NCI-H1436 (cell line): ENCODE measurements around the gene EID2.

Experiments
- DNase-seq: peaks from one replicate; lab custom pipeline; 2025; lab: John Stamatoyannopoulos, UW

Gene EID2

GRCh38 chr19:39539518-39540332, at the start of gene EID2:
Gene EID2 (minus strand): TSS chr19:39540161. CDS start chr19:39540079, 82 bp downstream.
- peak; percentile 89 for DNase-seq

- no peak for DNase-seq
Observed at GRCh38 chr19:39588066-39588465, 48.1 kb upstream of the EID2 start.

- no peak for DNase-seq
Observed at GRCh38 chr19:39587496-39587895, 47.5 kb upstream of the EID2 start.

- no peak for DNase-seq
Observed at GRCh38 chr19:39582891-39583625, 43.1 kb upstream of the EID2 start.

GRCh38 chr19:39582442-39582841, 42.5 kb upstream of the EID2 start:
- DNase-seq: no peak

- no peak for DNase-seq
Observed at GRCh38 chr19:39568604-39569003, 28.6 kb upstream of the EID2 start.

- no peak for DNase-seq
Observed at GRCh38 chr19:39566064-39566463, 26.1 kb upstream of the EID2 start.

- DNase-seq: no peak
Observed at GRCh38 chr19:39563408-39563807, 23.4 kb upstream of the EID2 start.

- no peak for DNase-seq
Observed at GRCh38 chr19:39558624-39559117, 18.7 kb upstream of the EID2 start.

GRCh38 chr19:39557811-39558623, 18.1 kb upstream of the EID2 start:
- DNase-seq: no peak

GRCh38 chr19:39555883-39556282, 15.9 kb upstream of the EID2 start:
- DNase-seq: no peak

GRCh38 chr19:39554701-39555311, 14.8 kb upstream of the EID2 start:
- no peak for DNase-seq

- DNase-seq: no peak
Observed at GRCh38 chr19:39553082-39553652, 13.2 kb upstream of the EID2 start.

GRCh38 chr19:39550197-39550596, 10.2 kb upstream of the EID2 start:
- no peak for DNase-seq

- DNase-seq: no peak
Observed at GRCh38 chr19:39546599-39546998, 6.6 kb upstream of the EID2 start.

- DNase-seq: no peak
Observed at GRCh38 chr19:39544911-39545310, 5.0 kb upstream of the EID2 start.

- DNase-seq: no peak
Observed at GRCh38 chr19:39544226-39544903, 4.4 kb upstream of the EID2 start.

GRCh38 chr19:39543477-39543857, 3.5 kb upstream of the EID2 start:
- DNase-seq: no peak

GRCh38 chr19:39542206-39542605, 2.2 kb upstream of the EID2 start:
- no peak for DNase-seq

- no peak for DNase-seq
Observed at GRCh38 chr19:39540333-39540673, 342 bp upstream of the EID2 start.

- no peak for DNase-seq
Observed at GRCh38 chr19:39539165-39539517, 820 bp downstream of the EID2 start.
